Left renal pelvis (tissue), 4 donors: ENCODE data around the gene FBXL5. TPM values are rescaled to one million over a fixed set of nuclear protein-coding genes. Genes with fewer than 3 reads are reported as not detected.
"Not testable (repeated sequence)": the region's sequence is repeated elsewhere in the genome, so short reads cannot be mapped to it uniquely, and the experiment has no call there.

ENCODE experiments used
- DNase-seq, 4 donors: peaks; one replicate each; pipeline ENCODE4 v3.0.0-alpha.2; 2013; ENCODE audit warnings: low read depth in 4 of 4, low spot score in 3 of 4
- polyA plus RNA-seq, 4 donors: library from polyadenylated mRNA; unstranded; fragments of 120-200 nt; gene quantifications; one replicate each; pipeline ENCODE4 v1.2.1, GENCODE V29; 2013; ENCODE audit not compliant: insufficient read length in 4 of 4

Gene FBXL5
- polyA plus RNA-seq, 4 donors = 95.9 to 145 (median 128) TPM

- DNase-seq = no peak
Measured at GRCh38 chr4:15653420-15653819, 1.7 kb downstream of the FBXL5 start.

- DNase-seq = no peak
Measured at GRCh38 chr4:15652841-15653240, 2.3 kb downstream of the FBXL5 start.

GRCh38 chr4:15652191-15652590 is 3.0 kb downstream of the FBXL5 start:
- DNase-seq = no peak

GRCh38 chr4:15651676-15652075 is 3.5 kb downstream of the FBXL5 start:
- DNase-seq = no peak

- peak in 1 of 4 donors; percentile 20 for DNase-seq
Measured at GRCh38 chr4:15649914-15650545, 5.1 kb downstream of the FBXL5 start.

- DNase-seq = no peak
Measured at GRCh38 chr4:15648600-15648999, 6.6 kb downstream of the FBXL5 start.

- DNase-seq = no peak
Measured at GRCh38 chr4:15638418-15638817, 16.7 kb downstream of the FBXL5 start.

GRCh38 chr4:15636818-15637217 is 18.3 kb downstream of the FBXL5 start:
- no peak for DNase-seq

- DNase-seq = not testable (repeated sequence)
Measured at GRCh38 chr4:15617407-15617806, 37.8 kb downstream of the FBXL5 start.

GRCh38 chr4:15614891-15615290 is 40.3 kb downstream of the FBXL5 start:
- DNase-seq = not testable (repeated sequence)

- DNase-seq = no peak
Measured at GRCh38 chr4:15612136-15612535, 43.0 kb downstream of the FBXL5 start.

GRCh38 chr4:15610855-15611254 is 44.3 kb downstream of the FBXL5 start:
- no peak for DNase-seq

- DNase-seq = no peak
Measured at GRCh38 chr4:15605537-15605936, 49.6 kb downstream of the FBXL5 start.

- no peak for DNase-seq
Measured at GRCh38 chr4:15601862-15602261, 53.3 kb downstream of the FBXL5 start.

- DNase-seq = no peak
Measured at GRCh38 chr4:15600176-15600575, 55.0 kb downstream of the FBXL5 start.

GRCh38 chr4:15598644-15599043 is 56.5 kb downstream of the FBXL5 start:
- no peak for DNase-seq

GRCh38 chr4:15592799-15593198 is 62.4 kb downstream of the FBXL5 start:
- no peak for DNase-seq

- DNase-seq = no peak
Measured at GRCh38 chr4:15587649-15588048, 67.5 kb downstream of the FBXL5 start.

GRCh38 chr4:15586066-15586465 is 69.1 kb downstream of the FBXL5 start:
- no peak for DNase-seq

- DNase-seq = no peak
Measured at GRCh38 chr4:15585331-15585730, 69.8 kb downstream of the FBXL5 start.

GRCh38 chr4:15584785-15585184 is 70.4 kb downstream of the FBXL5 start:
- no peak for DNase-seq

GRCh38 chr4:15577508-15577907 is 77.6 kb downstream of the FBXL5 start:
- no peak for DNase-seq

GRCh38 chr4:15575966-15576365 is 79.2 kb downstream of the FBXL5 start:
- DNase-seq = no peak
